GM12891 (cell line): ENCODE results near the gene ACBD6.

ENCODE experiments used
- POLR2A ChIP-seq: IDR thresholded peaks from 2 replicates; pipeline ENCODE4 v1.6.1; 2011; ENCODE audit warnings: low read depth, low read length, control low read depth
- TAF1 ChIP-seq: IDR thresholded peaks from 2 replicates; pipeline ENCODE4 v1.6.1; 2011; ENCODE audit warnings: low read depth, low read length, control low read depth

DNA sequence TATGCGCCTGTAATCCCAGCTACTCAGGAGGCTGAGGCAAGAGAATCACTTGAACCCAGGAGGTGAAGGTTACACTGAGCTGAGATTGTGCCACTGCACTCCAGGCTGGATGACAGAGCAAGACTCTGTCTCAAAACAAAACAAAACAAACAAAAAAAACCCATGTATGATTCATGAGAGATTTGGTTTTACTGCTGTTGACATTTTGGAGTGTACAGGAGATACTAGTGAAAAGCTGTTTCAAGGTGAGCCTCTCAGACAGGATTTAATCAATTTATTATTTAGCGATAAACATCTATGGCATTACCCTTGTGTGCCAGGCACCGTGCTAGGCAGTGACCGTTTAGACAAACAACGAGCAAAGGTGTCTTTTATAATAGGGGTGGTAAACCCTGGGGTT, 255.8 kb downstream of the ACBD6 start:
- TF ChIP-seq TAF1 (no peak), POLR2A (no peak)
